8988T (cell line): ENCODE measurements around the gene VPS16.

Source experiments
- DNase-seq: peaks from one replicate; pipeline ENCODE4 v3.0.0; 2011

The VPS16 gene

DNA sequence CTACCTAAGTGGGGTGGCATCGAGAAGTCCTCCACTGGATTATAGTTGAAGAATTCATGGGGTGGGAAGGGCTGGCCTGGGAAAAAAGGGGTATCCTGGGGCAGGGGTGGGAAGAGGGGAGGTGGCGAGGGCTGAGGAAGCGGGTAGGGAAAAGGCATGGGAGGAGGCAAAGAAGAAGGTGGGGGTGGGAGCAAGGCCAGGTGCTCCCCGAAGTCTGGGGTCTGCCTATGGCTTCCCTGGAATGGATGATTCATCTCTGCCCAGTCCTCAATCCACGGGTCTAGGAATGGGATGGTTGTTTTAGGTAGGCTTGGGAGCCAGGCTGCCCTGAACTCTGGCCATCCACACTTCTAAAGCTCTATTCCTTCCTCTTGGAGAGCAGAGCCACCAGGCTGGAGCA lies 4.5 kb upstream of the VPS16 start:
- DNase-seq = no peak

- no peak for DNase-seq
These were observed 3.2 kb upstream of the VPS16 start for GRCh38 chr20:2837221-2837960.

DNA sequence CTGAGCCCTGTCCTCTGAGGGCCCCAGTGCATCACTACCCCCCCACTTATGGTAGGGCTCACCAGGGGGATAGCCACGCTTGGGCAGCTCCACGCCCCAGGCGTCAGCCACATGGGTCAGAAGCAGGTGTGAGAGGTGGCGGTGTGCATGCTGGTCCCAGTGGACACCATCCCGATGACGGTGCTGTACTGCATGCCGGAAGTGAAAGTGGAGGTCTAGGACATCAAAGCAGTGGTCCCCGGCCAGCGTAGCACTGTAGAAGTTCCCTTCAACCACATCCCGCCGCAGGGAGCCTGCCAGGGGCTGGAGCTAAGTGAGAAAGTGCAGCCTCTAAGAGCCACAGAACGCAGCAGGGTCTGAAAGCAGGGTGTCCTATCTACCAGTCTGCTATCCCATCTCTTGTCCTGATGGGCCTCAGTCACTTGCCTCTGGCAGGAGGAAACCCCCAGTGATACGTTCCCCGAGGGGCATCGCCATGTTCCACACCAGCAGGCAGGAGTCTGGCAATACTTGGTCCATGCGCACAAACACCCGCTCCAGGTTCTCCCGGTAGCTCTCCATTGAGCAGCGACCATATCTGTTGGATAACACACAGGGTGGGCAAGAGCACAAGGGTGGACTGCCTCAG lies 2.3 kb upstream of the VPS16 start:
- DNase-seq = no peak

DNA sequence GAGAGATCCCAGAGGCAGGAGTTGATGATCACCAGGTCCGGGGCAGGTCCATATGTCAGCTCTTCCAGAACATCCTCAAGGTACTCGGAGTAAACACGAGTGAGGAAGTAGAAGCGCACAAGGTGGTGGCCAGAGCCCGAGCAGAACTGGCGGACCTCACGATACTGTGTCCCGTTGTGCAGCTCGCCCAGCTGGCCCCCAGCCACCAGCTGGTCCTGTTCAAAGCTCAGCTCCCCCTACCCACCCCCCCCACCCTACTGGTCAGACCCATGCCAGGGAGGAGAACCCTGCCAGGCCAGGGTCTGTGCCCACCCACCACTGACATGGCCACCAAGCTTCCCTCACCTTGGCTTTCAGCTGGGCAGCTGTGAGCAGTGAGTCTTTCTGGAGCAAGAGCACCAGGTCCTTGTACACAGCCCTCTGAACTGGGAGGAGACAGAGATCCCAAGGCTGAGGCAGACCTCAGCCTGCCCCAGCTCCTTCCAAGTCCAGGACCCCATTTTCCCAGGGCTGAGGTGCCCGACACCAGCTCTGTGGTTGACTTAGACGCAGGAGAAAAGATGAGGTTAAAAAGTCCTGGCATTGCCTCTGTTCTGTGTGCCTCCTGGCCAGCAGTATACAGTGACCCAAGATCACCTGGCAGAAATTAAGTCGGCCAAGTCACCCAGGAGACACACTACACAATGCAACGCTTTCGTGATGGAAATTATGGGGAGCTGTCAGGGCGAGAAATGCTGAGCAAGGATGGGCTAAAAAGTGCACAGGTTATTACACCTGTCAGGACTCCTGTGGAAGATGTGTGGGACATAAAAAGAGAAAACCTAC lies 1.5 kb upstream of the VPS16 start:
- DNase-seq = no peak

DNA sequence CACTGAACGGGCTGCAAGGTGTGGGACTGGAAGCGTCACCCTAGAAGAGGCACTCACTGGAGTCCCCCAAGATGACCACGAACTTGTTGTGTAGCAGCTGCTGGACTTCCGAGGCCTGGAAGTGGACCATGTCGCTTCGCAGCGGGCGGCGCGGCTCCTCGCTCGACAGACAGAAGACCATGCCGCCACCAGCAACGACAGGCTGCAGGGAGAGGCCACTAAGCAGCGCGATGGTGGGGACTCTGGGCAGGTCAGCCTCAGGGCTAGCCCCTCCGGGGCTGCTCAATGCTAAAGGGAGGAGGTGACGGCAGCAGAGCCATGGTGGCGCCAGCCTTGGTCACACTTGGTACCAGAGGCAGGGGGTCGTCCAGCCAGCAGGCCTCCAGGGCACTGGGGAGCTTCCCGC lies 810 bp upstream of the VPS16 start:
- DNase-seq = no peak

DNA sequence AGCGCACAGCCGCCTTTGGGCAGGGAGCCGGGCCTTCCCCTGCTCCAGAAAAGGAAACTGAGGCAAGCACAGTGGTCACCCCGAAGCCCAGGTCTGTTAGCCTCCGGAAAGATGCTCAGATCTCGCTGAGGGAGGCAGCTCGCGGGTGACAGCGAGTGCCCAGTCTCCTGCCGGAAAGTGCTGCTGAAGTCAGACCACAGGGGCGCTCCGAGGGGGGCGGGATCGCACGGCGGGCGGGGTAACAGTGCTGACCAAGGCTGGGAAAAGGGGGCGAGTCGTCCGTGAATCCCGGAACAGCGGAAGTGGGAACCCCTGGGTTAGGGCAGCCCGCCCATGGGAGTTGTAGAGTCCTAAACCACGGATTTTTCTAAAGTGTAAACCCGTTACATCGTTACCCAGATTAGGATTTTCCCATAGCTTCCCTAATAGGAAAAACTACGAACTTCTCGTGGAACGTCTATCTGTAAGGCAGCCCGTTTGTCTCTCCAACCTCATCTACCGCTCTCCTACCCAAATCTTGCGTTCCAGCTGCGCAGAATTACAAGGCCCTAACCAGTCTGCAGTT lies 504 bp downstream of the VPS16 start:
- DNase-seq = peak; percentile 81

- DNase-seq = no peak
These were observed 5.1 kb downstream of the VPS16 start for GRCh38 chr20:2845607-2846006.

GRCh38 chr20:2846698-2847097 lies 6.2 kb downstream of the VPS16 start:
- no peak for DNase-seq

GRCh38 chr20:2847802-2848201 lies 7.3 kb downstream of the VPS16 start:
- DNase-seq = no peak

- no peak for DNase-seq
These were observed 9.0 kb downstream of the VPS16 start for GRCh38 chr20:2849529-2849928.

DNA sequence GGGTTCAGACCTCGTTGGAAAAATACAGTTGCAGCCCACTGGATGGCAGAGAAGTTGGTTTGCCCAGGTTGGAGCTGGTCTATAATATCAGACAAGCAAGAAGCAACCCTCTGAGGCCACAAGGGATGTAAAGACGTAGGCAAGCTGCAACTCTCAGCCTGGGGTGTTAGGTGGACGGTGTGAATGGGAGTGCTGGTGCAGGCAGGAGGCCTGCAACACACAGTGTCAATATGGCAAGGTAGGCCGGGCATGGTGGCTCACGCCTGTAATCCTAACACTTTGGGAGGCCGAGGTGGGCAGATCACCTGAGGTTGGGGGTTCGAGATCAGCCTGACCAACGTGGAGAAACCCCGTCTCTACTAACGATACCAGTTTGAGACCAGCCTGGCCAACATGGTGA lies 10.5 kb downstream of the VPS16 start:
- DNase-seq = no peak

GRCh38 chr20:2858591-2858990 lies 18.0 kb downstream of the VPS16 start:
- DNase-seq = no peak

GRCh38 chr20:2859330-2860121 lies 19.0 kb downstream of the VPS16 start:
- DNase-seq = no peak

DNA sequence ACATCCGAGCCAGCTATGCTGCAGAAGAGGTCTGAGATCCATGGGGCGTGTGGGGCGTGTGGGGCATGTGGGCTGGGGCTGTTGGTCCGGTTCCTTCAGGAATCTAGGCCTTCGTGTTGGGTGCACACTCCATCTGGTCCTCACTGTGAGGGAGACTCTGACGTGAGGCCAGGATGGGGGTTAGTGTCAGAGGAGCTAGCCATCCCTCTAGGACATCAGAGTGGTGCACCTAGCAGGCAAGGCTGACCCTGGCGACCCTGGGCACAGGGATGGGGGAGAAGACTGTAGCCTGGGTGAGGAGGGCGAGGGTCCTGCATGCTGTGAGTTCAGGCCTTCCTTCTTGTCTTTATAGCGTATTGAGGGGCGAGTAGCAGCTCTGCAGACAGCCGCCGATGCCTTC lies 24.1 kb downstream of the VPS16 start:
- DNase-seq = no peak

DNA sequence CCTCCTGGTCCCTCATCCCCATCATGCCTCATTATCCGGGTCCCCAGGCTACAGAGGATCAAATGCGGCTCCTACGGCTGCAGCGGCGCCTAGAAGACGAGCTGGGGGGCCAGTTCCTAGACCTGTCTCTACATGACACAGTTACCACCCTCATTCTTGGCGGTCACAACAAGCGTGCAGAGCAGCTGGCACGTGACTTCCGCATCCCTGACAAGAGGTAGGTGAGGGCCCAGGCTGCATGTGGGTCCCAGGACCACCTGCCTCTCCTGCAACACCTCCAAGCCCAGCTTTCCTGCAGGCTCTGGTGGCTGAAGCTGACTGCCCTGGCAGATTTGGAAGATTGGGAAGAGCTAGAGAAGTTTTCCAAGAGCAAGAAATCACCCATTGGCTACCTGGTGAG lies 24.6 kb downstream of the VPS16 start:
- no peak for DNase-seq

GRCh38 chr20:2865630-2866029 lies 25.1 kb downstream of the VPS16 start:
- DNase-seq = no peak

GRCh38 chr20:2866236-2866635 lies 25.7 kb downstream of the VPS16 start:
- DNase-seq = no peak

- DNase-seq = no peak
These were observed 26.7 kb downstream of the VPS16 start for GRCh38 chr20:2867081-2867864.

DNA sequence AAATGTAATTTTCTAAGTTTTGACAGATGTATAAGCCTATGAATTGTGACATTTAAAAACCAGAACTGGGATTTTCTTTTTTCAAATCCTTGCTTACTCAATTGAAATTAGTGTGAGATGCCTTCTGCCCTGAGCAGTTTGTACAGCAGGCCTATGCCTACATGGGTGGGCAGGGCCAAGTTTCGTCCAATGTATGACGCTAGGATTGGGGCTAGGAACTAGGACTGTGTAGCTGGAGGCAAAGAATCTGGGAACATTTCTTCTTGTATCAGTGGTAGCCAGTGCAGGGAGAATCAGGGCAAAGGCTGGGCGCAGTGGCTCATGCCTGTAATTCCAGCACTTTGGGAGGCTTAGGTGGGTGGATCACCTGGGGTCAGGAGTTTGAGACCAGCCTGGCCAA lies 28.8 kb downstream of the VPS16 start:
- no peak for DNase-seq

DNA sequence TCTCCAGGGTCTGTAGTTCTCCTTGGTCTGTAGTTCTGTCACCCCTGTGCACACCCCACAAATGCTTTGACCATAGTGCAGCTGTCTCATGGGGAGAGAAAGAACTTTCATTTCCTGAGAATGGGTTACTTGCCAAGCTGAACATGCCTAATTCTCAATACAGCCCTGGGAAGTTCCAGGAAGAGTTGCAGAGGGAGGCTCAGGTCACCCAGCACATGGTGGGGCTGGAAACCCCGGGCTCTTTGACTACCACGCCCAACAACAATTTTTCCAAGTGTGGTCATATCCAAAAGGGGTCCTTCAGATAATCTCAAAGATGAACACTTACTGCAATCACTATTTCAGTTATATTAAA lies 30.5 kb downstream of the VPS16 start:
- no peak for DNase-seq

GRCh38 chr20:2871661-2872458 lies 31.3 kb downstream of the VPS16 start:
- DNase-seq = no peak
